Activated naive CD4-positive, alpha-beta T cell treated with Interleukin-2 at 50 U/mL for 16 hours (primary cell): ENCODE results near the gene ACTRT3.
"Not testable (repeated sequence)": the region's sequence is repeated elsewhere in the genome, so short reads cannot be mapped to it uniquely, and the experiment has no call there.

Experiments
- DNase-seq: peaks from one replicate; pipeline ENCODE4 v3.0.0-alpha.2; 2020

The ACTRT3 gene

DNA sequence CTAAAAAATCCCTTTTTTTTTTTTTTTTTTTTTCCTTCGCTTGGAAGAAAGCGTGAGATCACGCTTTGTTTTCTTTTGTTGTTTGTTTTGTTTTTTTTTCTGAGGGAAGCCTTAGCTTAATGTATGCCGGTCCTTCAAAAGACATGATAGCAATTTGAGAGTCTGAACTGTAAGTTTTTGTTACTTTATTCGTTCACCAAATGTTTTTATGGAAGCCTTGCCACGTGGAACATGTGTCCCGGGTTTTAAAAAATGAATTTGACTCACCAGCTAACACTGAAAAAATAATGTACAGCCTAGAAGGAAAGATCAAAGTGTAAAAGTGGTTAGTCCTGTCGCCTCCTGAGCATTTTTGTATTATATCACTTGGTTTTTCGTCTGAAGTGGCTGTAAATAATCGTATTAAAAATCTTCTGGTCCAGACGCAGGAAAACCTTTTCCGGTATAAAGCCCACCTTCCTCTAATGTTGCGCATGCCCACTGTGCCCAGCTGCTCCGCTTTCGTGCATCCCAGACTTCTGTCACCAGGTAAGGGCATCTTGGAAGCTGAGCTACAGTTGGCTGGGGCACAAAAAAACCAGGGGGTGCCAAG lies 3.0 kb upstream of the ACTRT3 start:
- DNase-seq = no peak

DNA sequence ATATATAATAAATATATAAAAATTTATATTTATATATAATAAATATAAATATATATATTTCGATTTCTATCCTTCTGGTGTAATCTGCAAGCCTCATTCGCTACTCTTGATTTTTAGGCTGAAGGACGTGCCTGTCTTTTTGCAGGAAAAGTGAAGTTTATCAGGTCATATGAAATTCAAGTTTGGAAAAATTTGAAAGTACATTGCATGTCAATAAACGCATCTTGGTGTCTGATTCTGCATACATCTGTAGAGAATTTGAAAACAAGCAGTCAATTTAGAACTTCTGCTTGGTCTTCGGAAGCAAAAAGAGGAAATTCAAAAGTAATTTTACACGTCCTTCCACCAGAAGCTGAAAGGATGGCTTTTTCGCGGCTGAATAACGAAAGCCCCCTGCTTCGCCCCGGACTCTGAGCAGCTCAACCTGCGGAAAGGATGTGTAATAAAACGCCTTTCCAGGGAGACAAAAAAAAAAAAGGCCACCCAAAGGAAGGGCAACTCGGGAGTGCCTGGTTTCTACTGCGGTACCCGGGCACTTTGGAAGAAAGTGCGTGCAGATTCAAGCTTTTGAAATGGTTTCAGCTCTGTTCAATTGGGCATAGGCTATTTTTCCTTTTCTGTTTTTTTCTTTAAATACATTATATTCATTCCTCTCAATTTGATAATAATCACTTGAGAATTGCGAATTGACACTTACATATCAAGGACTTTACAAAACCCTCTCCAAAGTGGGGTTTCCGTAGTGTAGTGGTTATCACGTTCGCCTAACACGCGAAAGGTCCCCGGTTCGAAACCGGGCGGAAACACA lies 2.3 kb upstream of the ACTRT3 start:
- peak; percentile 53 for DNase-seq

DNA sequence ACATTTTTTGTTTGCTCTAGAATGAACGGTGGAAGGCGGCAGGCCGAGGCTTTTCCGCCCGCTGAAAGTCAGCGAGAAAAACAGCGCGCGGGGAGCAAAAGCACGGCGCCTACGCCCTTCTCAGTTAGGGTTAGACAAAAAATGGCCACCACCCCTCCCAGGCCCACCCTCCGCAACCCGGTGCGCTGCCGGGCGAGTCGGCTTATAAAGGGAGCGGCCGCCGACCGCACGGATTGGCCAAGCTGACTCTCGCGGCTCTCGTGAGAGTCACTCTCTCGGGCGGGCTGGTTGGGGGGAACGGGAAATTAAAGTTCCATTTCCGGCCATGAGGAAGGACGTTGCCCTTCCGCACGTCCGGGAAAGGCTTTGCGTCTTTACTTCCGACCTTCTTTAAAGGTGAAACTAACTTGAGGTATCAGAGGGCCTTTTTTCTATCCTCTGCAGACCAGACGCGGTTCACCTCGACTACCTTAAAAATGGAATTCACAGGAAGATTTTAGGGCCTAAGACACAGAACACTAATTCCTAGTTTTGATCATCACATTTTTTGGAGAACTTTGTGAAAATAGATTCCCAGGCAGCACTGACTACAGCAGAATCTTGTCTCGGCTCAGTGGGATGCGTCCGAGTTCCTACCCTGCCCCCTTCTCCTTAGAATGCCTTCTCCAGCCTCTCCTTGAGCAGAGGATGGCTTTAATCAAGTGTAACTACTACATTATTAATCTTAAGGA lies 4.3 kb downstream of the ACTRT3 start, which contains the start of gene TERC:
TERC (minus strand) TSS at position 179 of the 731 bp plus-strand sequence.
- DNase-seq = peak; percentile 91

DNA sequence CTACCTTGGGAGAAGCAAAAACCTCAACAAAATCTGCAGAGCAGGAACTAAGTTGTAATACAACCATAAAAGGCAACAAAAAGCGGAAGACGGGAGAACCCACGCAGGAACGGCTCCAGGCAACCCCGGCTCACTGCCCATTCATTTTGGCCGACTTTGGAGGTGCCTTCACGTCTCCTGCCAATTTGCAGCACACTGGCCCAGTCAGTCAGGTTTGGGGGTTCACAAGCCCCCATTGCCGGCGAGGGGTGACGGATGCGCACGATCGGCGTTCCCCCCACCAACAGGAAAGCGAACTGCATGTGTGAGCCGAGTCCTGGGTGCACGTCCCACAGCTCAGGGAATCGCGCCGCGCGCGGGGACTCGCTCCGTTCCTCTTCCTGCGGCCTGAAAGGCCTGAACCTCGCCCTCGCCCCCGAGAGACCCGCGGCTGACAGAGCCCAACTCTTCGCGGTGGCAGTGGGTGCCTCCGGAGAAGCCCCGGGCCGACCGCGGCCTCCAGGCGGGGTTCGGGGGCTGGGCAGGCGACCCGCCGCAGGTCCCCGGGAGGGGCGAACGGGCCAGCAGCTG lies 5.0 kb downstream of the ACTRT3 start:
- peak; percentile 59 for DNase-seq

DNA sequence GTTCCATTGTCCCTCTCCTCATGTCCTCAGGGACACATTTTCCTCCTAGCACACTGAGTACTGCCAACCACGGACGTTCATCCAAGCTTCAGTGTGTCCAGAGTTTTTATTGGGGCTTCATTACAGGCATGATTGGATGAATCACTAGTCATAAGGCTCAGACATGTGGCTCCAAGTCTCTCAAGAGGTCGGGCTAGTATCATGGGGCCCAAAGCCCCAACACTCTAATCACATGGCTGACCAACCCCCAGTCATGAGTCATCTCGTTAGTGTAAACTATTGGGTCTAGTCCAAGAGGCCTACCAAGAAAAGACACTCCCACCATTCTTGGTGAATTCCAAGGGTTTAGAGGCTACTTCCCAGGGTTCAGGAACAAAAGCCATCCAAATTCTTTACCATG lies 8.9 kb downstream of the ACTRT3 start:
- no peak for DNase-seq

DNA sequence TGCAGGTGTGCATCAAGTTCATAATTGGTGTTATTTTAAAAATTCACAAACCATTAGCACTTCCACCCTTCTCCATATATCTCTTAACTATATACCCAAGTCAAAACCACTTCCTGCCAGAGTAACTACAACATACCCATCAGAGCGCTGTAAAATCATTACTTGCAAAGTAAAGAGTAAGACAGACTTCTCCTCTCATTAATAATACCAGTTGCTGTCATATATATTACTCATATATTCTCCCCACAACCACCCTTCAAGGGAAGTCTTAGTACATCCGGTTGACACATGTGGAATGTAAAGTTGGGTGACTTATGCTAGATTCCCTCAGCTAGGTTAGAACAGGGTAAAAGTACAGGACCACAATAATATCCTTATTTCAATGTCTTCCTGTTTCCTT lies 10.1 kb downstream of the ACTRT3 start:
- DNase-seq = no peak

DNA sequence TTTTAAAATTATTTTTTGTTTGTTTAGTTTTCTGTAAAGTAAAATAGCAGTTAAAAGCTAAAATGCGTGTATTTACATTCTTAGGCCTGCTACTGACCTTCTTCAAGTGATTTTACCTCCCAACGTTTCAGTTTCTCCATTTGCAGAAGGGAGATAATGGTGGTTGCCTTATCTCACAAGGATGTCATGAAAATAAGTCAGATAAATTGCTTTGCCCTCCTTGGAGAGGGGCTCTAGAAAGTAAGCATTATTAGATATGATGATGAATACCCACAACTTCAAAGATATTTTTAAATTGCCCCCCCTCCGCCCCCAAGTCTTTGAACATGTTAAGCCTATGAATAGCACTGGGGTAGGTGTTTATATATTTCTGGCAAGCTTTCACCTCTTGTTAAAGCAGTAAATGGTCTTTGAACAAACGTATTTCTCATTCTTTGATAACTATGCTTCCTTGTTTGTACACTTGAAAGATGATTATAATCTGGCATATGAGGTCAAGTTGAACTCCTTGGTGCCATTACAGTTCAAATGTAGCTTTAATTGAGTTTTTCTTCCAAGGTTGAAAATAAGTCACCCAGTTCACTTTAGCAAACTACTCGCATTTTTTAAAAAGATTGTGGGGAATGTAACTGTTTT lies 10.9 kb downstream of the ACTRT3 start:
- DNase-seq = no peak

DNA sequence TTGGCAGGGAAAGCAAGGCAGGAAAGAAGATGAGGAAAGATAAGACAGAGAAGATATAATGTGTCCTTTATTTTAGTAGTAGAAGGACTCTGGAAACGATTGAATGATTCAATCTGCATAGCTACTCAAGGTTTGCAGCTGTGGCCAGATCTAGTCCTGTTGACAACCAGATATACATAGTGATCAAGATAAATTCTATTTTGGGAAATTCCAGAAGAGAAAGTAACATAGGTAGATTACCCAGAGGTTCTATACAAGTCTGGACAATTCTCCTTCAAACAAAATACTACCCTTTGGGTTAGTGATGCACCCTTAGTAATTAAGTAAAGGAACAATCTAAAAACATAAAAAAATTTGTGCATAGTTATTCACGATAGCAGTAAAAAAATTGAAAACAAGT lies 13.9 kb downstream of the ACTRT3 start:
- DNase-seq = no peak

DNA sequence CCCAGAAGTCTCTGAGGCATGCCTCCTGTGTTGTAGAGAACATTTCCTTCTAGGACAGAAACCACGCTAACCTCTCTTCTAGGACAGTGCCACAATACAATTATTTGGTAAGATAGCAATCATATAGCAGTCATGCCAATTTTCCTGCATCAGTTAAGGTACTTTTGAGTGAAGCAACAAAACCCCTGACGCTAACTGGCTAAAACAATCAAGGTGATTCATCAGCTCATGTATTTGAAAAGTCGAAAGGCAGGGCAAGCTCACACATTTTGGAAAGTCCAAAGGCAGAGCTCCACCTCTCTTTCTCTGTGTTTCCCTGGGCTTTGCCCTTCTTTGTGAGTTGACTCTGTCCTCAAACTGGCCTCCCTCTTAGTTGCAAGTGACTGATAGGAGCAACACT lies 14.7 kb downstream of the ACTRT3 start:
- DNase-seq = no peak

DNA sequence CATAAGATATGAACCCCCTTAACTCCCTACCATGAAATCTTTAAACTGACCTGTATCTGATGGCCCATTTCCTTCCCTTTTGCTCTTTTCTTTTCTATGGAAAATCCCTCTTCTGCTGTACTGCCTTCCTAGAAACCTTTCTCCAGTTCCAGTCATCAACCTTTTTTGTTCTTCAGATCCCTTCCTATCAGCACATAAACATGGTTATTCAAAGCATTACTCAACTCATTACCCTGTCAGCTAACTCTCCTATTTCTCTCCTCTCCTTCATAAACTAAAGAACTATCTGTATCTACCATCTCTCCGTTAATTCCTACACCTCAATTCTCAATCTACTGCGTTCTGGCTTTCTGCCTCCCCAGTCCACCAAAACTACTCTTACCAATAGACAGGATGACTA lies 17.5 kb downstream of the ACTRT3 start:
- no peak for DNase-seq

DNA sequence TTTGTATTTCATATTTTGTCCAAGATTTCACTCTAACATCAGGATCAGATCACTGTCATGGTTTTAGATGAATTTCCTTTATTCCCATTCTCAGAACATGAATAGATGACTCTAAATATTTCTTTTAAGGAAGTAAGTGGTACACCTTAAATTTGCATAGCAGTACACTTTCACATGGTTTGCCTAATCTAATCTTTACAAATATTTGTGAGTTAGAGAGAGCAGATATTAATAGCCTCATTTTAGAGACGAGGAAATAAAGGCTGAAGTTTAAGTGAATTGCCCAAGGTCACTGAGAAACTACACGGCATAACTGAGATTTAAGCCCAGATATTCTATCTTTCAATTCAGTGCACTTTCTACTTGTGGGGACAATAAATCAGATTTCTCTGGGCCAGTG lies 18.7 kb downstream of the ACTRT3 start:
- no peak for DNase-seq

DNA sequence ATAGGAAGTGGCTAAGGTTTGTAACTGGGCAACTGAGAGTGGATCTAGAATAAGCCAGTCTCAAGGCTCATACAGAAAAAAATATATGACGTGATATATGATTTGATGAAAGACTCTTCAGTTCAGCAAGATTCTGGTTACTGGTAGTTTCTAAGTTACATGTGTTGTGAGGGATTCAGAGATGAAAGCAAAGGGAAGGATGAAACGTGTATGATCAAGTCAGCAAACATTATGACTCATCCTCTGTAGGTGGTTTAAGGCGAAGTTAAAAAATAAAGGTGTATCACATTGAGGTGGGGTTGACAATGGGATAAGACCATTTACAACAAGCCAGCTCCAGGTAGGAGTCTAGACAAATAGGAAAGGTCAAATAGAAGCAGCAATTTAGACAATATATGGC lies 20.7 kb downstream of the ACTRT3 start:
- DNase-seq = no peak

DNA sequence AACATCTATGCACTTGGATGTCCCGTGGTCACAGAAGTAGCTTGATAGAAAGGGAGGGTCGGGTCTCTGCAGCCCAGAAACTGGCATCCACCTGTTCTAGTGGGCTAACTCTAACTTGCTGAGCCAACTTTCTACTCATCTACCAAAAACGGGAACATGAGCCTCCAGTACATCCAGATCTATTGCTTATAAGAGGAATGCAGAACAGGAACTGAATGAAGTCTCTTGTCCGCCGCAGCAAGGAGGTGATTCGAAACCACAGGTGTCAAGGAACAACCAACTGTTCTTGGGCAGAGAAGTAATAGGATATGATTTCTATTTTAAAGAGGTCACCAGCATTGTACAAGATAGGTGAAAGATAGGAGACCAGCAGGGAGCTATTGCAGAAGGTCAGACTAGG lies 22.4 kb downstream of the ACTRT3 start:
- no peak for DNase-seq

DNA sequence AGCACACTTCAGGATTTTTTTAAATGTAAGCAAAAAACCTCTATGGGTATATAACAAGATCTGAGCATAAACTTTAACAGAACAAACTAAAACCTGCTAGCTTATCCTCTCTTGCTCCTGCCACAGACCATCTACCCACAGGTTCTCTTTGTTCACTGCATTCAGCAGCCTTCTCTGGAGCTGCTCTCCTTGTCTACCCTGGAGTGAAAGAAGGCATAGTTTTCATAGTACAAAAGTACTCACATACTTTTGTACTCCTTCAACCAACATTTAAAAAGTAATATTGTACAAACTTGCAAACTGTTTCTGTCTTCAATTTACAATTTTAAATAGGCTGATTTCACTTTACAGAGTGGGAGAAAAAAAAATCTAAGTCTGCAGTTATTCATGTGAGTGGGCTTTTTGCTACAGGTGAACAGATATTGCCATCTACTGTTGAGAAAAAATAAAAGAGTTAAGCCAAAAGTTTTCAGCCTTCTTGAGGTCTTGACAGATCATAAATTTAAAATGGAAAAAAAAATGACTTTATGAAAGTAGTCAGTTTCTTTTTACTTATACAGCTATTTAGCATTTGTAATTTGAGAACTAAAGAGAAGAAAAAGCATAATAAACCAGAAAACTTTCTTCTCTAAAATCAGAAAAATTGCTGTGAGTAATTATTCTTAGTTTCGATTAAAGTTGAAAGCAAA lies 24.9 kb downstream of the ACTRT3 start:
- no peak for DNase-seq

DNA sequence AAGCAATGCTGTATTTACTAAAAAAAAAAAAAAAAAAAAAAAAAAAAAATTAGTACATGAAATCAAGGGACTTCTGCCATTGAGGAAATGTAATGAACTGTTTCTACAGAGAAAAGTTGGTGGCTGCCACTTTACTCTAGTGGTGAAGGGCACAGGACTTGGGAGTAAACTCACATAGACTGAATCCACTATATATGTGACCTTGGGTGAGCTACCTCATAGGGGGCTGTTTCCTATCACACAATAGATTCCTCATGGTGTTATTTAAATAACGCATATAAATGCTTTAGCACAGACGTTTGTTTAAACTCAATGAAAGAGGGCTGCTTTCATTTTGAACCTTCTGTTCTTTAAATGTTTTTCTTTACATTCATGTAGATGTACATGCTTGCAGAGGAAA lies 30.3 kb downstream of the ACTRT3 start:
- DNase-seq = no peak

DNA sequence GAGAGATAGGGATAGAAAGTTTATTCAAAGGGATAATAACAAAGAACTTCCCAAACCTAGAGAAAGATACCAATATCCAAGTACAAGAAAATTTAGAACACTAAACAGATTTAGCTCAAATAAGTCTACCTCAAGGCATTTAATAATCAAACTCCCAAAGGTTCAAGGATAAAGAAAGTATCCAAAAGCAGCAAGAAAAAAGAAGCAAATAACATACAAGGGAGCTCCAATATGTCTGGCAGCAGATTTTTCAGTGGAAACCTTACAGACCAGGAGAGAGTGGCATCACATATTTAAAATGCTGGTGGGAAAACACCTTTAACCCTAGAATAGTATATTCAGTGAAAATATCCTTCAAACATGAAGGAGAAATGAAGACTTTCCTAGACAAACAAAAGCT lies 37.5 kb downstream of the ACTRT3 start:
- DNase-seq = not testable (repeated sequence)

DNA sequence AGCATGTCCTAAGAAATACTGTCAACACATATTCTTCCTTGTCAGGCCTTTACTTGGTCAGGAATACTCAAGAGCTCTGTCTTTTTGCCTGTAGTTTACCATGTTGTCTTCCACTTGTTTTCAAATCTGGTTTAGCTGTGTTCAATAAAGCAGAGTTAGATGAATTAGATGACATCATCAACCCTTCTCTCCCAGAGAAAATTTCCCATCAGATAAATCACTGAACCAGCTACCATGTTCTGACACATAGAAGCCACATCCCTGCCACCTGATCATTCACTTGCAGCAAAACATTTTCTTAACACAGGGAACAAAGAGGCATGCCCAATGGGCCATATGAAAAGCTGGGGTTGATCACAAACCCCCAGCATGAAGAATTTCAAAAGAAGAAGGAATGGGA lies 46.6 kb downstream of the ACTRT3 start:
- no peak for DNase-seq

DNA sequence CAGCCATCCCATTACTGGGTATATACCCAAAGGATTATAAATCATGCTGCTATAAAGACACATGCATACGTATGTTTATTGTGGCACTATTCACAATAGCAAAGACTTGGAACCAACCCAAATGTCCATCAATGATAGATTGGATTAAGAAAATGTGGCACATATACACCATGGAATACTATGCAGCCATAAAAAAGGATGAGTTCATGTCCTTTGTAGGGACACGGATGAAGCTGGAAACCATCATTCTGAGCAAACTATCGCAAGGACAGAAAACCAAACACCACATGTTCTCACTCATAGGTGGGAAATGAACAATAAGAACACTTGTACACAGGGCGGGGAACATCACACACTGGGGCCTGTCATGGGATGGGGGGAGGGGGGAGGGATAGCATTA lies 50.9 kb downstream of the ACTRT3 start:
- DNase-seq = not testable (repeated sequence)
